Vagina (tissue), 2 donors: ENCODE results near the gene ELP4. TPM values are rescaled to one million over a fixed set of nuclear protein-coding genes. Genes with fewer than 3 reads are reported as not detected.

Experiments
- DNase-seq, 2 donors: peaks; one replicate each; pipeline ENCODE4 v3.0.0-alpha.2; 2017; ENCODE audit errors: extremely low spot score in 2 of 2
- H3K27ac ChIP-seq: fragments of 200-600 bp; sonication (generic); one replicate; pipeline ENCODE4 v1.5.1; 2019
- H3K27me3 ChIP-seq: fragments of 200-600 bp; sonication (generic); one replicate; pipeline ENCODE4 v1.5.1; 2019
- H3K36me3 ChIP-seq, 2 donors: fragments of 200-600 bp; sonication (generic); one replicate each; pipeline ENCODE4 v1.5.1; 2017 to 2019
- H3K4me1 ChIP-seq: fragments of 200-600 bp; sonication (generic); one replicate; pipeline ENCODE4 v1.5.1; 2019
- H3K4me3 ChIP-seq, 2 donors: fragments of 200-600 bp; sonication (generic); 1 replicate in 1 of 2; 2 replicates in 1 of 2; pipeline ENCODE4 v1.5.1; 2016 to 2019
- H3K9me3 ChIP-seq: fragments of 200-600 bp; sonication (generic); one replicate; pipeline ENCODE4 v1.5.1; 2019
- POLR2A ChIP-seq, 2 donors: fragments of 450-650 bp; IDR thresholded peaks; one replicate each; pipeline ENCODE4 v1.6.1; 2017; ENCODE audit warnings: antibody characterized with exemption in 2 of 2, mild to moderate bottlenecking in 2 of 2, moderate library complexity in 2 of 2
- POLR2AphosphoS5 ChIP-seq, 2 donors: sonication (generic); formaldehyde crosslinking; IDR thresholded peaks; one replicate each; pipeline ENCODE4 v1.9.0; 2017; ENCODE audit warnings: antibody characterized with exemption in 2 of 2, mild to moderate bottlenecking in 2 of 2, low read depth in 1 of 2; ENCODE audit not compliant: insufficient read depth in 1 of 2
- intact Hi-C: fragments of 100-400 bp; cut with DNase I; formaldehyde crosslinking; loops from one replicate; pipeline ENCODE4 v1.15.1; 2023
- total RNA-seq: library from RNA; depleted of rRNA; stranded (reverse); fragments of >200 nt; gene quantifications from one replicate; pipeline ENCODE4 v1.2.3, GENCODE V29; 2016
- TF ChIP-seq, protein P1 (sequence below), 3 experiments: fragments of 450-650 bp in 2 of 3; fragments of 200-600 bp in 1 of 3; sonication (generic) in 1 of 3; IDR thresholded peaks; one replicate each; pipeline ENCODE4 v1.5.1; 2017 to 2019; ENCODE audit warnings: antibody characterized with exemption in 3 of 3, mild to moderate bottlenecking in 2 of 3, moderate library complexity in 2 of 3

The ELP4 gene
- total RNA-seq, 1 donor from 2014 or later: 23.3 TPM

DNA sequence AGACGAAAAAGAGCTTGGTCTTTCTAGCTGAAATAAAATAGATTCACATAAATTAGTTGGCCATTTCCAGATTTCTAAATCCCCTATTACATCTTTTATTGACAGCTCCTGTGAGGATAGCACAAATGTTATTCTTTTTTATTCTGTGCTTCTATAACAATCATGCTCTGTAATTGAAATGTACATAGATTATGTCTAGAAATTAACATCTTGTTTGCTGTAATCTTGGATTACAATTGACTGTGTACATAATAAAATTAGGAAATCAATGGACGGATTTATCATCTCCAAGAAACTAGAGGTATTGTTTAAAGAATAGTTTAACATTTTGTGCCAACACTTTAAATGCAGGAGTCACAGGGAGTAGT lies 31.4 kb upstream of the ELP4 start:
- no peak overlapping the region for H3K27ac ChIP-seq
- H3K27me3 ChIP-seq: no peaks in the 10 kb centered on the region
- no peak overlapping the region for H3K4me3 ChIP-seq
- no peak for DNase-seq
- H3K4me1 ChIP-seq: no peaks in the 10 kb centered on the region
- intact Hi-C loops: no loop called here
- H3K36me3 ChIP-seq: no peaks in the 10 kb centered on the region
- H3K9me3 ChIP-seq: no peaks in the 10 kb centered on the region
- TF ChIP-seq POLR2AphosphoS5 (IDR thresholded peaks at IDR 0.05; ENCODE audit: insufficient read depth in 1 of 2, low read depth in 1 of 2) (no peak), POLR2A (IDR thresholded peaks at IDR 0.05) (no peak)
- TF ChIP-seq, protein P1, sequence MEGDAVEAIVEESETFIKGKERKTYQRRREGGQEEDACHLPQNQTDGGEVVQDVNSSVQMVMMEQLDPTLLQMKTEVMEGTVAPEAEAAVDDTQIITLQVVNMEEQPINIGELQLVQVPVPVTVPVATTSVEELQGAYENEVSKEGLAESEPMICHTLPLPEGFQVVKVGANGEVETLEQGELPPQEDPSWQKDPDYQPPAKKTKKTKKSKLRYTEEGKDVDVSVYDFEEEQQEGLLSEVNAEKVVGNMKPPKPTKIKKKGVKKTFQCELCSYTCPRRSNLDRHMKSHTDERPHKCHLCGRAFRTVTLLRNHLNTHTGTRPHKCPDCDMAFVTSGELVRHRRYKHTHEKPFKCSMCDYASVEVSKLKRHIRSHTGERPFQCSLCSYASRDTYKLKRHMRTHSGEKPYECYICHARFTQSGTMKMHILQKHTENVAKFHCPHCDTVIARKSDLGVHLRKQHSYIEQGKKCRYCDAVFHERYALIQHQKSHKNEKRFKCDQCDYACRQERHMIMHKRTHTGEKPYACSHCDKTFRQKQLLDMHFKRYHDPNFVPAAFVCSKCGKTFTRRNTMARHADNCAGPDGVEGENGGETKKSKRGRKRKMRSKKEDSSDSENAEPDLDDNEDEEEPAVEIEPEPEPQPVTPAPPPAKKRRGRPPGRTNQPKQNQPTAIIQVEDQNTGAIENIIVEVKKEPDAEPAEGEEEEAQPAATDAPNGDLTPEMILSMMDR (IDR thresholded peaks at IDR 0.05): no peak

DNA sequence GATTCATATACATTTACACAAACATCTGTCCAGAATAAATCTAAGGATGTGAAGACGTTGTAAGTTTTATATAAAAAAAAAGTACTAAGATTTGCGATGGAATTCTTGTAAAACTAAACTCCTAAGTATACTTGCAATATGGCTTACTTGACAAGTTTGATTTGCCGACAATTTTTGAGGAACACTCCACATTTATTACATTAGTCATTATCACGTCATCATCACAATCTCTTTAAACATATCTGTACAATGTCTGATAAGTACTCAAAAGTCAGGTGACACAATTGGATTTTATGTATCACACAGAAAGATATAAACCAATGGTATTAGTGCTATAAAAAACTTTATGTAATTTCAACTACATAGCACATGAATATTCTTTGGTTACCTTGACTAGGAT lies 30.5 kb upstream of the ELP4 start:
- intact Hi-C loops: no loop called here
- Histone ChIP-seq H3K9me3 (no peaks in the 10 kb centered on the region), H3K4me3 (no peak overlapping the region), H3K27ac (no peak overlapping the region), H3K27me3 (no peaks in the 10 kb centered on the region), H3K36me3 (no peaks in the 10 kb centered on the region), H3K4me1 (no peaks in the 10 kb centered on the region)
- no peak for DNase-seq
- TF ChIP-seq POLR2A (IDR thresholded peaks at IDR 0.05): no peak
- no peak for TF ChIP-seq POLR2AphosphoS5 (IDR thresholded peaks at IDR 0.05; ENCODE audit: insufficient read depth in 1 of 2, low read depth in 1 of 2)
- TF ChIP-seq, protein P1 (IDR thresholded peaks at IDR 0.05): no peak

DNA sequence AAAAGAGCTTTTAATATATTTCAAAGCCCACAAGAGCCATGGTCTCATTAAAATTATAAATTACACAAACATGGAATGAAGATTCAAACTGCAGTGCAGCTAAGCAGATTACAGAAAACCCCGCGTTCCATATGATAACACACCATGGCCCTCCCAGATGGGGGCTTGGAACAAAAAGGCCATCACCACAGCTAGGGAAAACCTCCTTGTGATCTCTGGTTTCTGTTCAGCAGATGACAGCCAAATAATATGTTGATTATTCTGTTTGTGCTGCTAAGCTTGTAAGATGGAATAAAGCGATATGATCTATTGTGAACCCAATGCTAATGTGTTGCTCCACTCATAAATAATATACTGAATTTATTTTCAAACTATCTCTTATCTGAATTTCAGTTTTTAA lies 28.6 kb upstream of the ELP4 start:
- Histone ChIP-seq H3K9me3 (no peaks in the 10 kb centered on the region), H3K36me3 (no peaks in the 10 kb centered on the region), H3K27me3 (no peaks in the 10 kb centered on the region), H3K27ac (no peak overlapping the region), H3K4me3 (no peak overlapping the region), H3K4me1 (no peaks in the 10 kb centered on the region)
- no peak for DNase-seq
- intact Hi-C loops: no loop called here
- TF ChIP-seq, protein P1 (IDR thresholded peaks at IDR 0.05): no peak
- TF ChIP-seq POLR2A (IDR thresholded peaks at IDR 0.05) (no peak), POLR2AphosphoS5 (IDR thresholded peaks at IDR 0.05; ENCODE audit: insufficient read depth in 1 of 2, low read depth in 1 of 2) (no peak)

DNA sequence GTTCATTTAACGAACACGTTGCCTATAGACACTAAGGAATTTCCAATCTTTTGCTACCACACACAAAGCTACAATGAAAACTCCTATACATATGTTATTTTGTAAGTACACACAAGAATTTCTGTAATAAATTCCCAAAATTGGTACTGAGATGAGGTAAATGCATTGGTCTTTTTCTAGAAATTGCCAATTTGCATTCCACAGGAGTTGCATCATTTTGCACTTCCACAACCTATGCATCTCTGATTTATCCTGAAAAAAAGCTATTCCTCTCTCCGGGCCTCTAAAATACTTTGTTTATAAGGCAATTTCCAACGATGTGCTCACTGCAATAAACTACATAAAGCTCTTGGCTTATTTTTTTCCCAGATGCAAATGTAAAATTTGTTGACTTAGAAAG lies 25.1 kb upstream of the ELP4 start:
- DNase-seq: no peak
- no peaks in the 10 kb centered on the region for H3K27me3 ChIP-seq
- H3K36me3 ChIP-seq: no peaks in the 10 kb centered on the region
- no peak overlapping the region for H3K27ac ChIP-seq
- H3K9me3 ChIP-seq: no peaks in the 10 kb centered on the region
- H3K4me3 ChIP-seq: no peak overlapping the region
- intact Hi-C loops: no loop called here
- no peaks in the 10 kb centered on the region for H3K4me1 ChIP-seq
- no peak for TF ChIP-seq POLR2A (IDR thresholded peaks at IDR 0.05)
- TF ChIP-seq POLR2AphosphoS5 (IDR thresholded peaks at IDR 0.05; ENCODE audit: insufficient read depth in 1 of 2, low read depth in 1 of 2): no peak
- TF ChIP-seq, protein P1 (IDR thresholded peaks at IDR 0.05): no peak

DNA sequence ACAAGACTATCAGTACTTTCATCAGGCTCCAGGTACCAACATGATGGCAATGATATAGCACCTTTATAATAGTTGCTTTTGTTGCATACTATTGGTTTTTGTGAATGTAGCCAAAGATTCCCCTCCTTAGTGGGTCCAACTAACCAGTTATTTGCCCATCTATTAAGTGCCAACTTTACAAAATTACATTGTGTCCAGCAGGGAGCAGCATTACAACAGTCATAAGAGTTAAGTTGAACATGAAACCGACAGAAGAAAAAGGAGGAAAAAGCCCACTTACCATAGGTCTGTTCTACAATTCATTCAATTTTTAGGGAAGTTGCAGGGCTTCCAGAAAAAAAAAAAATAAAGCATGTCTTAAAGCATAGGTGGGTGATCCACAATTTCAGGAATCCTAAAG lies 21.7 kb upstream of the ELP4 start:
- H3K4me1 ChIP-seq: no peaks in the 10 kb centered on the region
- no peak overlapping the region for H3K4me3 ChIP-seq
- TF ChIP-seq POLR2AphosphoS5 (IDR thresholded peaks at IDR 0.05; ENCODE audit: insufficient read depth in 1 of 2, low read depth in 1 of 2): no peak
- no peaks in the 10 kb centered on the region for H3K36me3 ChIP-seq
- DNase-seq: no peak
- H3K27ac ChIP-seq: no peak overlapping the region
- intact Hi-C loops: no loop called here
- no peaks in the 10 kb centered on the region for H3K27me3 ChIP-seq
- no peaks in the 10 kb centered on the region for H3K9me3 ChIP-seq
